Retinal pigment epithelial cell (primary cell): Measurements from ENCODE around the gene MCUB.
A peak's percentile ranks its signal among the peaks of the same experiment; 100 is the strongest.
"Not testable (repeated sequence)": the region's sequence is repeated elsewhere in the genome, so short reads cannot be mapped to it uniquely, and the experiment has no call there.

Experiments
- DNase-seq: peaks from one replicate; pipeline ENCODE4 v3.0.0-alpha.2; 2010; ENCODE audit warnings: low read depth
- H3K4me3 ChIP-seq: 2 replicates; pipeline ENCODE4 v1.5.1; 2011; ENCODE audit warnings: mild to moderate bottlenecking, low read length, control low read depth, moderate library complexity
- TF ChIP-seq, protein P1 (sequence below): conservative IDR thresholded peaks from 2 replicates; pipeline ENCODE4 v1.5.1; 2011; ENCODE audit warnings: low read depth, low read length, control low read depth, inconsistent platforms

The MCUB gene

DNA sequence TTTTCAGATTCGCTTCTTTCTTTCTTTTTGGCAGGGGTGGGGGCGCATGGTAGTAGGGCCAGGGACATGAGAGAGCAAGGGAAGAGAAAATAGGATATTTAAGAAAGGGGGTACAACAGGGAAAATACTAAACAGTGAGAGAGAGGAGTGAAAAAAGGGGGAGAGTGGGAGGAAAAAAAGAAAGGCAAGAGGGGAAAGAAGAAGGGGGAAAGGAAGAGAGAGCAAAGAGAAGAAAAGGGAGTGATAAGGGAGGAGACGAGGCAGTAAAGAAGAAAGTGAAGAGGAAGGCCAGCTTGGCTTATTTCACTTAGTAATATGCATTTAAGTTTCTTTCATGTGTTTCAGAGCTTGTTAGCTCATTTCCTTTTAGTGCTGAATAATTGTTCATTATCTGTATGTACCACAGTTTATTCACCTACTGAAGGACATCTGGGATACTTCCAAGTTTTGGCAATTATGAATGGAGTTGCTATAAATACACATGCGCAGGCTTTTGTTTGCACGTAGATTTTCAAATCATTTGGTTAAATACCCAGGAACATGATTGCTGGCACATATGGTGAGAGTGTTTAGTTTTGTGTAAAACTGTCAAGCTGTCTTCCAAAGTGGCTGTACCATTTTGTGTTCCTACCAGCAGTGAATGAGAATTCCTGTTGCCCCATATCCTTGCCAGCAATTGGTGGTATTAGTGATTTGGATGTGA lies 105.9 kb downstream of the MCUB start:
- TF ChIP-seq, protein P1, sequence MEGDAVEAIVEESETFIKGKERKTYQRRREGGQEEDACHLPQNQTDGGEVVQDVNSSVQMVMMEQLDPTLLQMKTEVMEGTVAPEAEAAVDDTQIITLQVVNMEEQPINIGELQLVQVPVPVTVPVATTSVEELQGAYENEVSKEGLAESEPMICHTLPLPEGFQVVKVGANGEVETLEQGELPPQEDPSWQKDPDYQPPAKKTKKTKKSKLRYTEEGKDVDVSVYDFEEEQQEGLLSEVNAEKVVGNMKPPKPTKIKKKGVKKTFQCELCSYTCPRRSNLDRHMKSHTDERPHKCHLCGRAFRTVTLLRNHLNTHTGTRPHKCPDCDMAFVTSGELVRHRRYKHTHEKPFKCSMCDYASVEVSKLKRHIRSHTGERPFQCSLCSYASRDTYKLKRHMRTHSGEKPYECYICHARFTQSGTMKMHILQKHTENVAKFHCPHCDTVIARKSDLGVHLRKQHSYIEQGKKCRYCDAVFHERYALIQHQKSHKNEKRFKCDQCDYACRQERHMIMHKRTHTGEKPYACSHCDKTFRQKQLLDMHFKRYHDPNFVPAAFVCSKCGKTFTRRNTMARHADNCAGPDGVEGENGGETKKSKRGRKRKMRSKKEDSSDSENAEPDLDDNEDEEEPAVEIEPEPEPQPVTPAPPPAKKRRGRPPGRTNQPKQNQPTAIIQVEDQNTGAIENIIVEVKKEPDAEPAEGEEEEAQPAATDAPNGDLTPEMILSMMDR, result no peak
- H3K4me3 ChIP-seq, result no peak overlapping the region
- DNase-seq, result no peak

DNA sequence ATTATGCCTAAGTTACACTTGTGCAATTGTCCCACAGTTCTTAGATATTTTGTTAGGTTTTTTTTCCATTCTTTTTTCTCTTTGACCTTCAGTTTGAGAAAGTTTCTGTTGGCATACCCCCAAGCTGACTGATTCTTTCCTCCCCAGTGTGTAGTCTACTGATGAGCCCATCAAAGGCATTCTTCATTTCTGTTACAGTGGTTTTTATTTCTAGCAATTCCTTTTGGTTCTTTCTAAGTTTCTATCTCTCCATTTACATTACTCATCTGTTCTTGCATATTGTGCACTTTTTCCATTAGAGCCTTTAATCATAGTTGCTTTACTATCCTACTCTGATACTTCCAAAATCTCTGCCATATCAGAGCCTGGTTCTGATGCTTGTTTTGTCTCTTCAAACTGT lies 111.3 kb downstream of the MCUB start:
- no peak for DNase-seq
- TF ChIP-seq, protein P1, result no peak

DNA sequence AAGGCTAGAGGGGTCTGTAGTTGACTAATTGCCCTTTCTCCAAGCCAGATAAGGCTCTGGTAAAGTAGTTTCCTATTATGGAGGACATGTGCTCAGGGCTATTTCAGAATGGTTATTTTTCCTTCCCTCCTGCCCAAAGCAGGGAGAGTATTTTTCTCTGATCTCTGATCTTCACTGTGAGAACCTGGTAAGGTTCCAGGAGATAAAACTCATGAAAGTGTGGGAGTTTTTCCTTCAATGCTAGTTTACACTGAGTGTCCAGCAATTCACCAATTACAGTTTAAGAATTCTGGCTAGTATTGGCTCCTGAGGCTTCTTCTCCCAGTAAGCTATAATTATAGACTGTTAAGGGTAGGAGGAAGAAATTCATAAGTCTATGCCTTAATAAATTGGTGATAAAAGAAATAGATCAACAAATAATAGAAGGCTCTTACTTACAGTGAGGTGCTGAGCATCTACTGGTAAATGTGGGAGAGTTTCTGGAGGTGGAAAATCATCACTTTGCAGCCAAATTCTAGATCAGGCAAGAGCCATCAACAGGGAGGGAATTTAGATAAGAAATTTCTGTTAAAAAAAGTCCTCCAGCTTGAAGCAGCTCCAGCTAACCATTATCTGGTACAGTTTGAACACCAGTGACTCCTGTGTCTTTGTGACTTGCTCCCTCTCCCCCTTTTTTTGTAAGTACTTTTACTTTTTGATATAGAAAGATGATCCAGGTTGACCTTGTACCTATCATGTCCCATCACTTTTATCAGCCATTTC lies 112.3 kb downstream of the MCUB start:
- TF ChIP-seq, protein P1, result no peak
- no peak overlapping the region for H3K4me3 ChIP-seq
- DNase-seq, result no peak

More for the DNA sequence above, 111.3 kb downstream of the MCUB start:
- no peak overlapping the region for H3K4me3 ChIP-seq

DNA sequence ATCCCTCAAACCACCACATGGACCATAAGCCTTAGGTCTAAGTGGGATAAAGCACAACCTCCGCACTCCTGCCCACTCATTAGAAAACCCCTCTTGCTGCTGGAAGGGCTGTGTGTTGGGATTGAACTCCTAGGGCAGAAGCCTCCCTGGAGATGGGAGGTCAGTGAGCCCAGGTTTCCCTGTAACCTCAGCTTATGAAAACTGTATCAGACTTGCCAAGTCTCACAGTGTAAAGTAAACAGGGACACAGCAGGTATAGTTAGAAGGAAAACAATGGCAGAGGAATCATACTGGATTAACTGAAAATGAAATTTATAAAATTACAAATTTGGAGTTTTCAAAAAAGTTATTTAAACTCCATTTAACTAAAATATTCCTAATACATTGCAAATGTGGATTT lies 113.3 kb downstream of the MCUB start:
- TF ChIP-seq, protein P1, result no peak
- H3K4me3 ChIP-seq, result no peak overlapping the region
- no peak for DNase-seq

DNA sequence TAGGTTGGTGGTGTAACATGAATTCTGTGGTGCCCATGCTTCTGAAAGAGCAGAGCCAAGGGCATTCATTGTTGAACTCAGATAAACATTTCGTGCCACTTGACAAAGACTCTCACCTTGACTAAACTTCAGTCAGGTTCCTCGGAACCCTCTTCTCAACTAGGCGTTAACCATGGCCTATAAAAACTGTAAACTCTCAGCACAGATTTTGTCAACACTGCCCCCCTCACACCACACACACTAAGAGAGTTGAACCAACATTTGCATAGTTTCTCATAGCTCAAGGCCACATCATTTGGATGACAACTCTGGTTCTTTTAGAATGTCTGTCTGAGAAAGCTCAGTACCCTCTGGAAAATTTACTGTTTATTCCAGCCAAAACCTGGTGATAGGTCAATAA lies 115.1 kb downstream of the MCUB start:
- no peak for DNase-seq
- no peak overlapping the region for H3K4me3 ChIP-seq
- TF ChIP-seq, protein P1, result no peak

DNA sequence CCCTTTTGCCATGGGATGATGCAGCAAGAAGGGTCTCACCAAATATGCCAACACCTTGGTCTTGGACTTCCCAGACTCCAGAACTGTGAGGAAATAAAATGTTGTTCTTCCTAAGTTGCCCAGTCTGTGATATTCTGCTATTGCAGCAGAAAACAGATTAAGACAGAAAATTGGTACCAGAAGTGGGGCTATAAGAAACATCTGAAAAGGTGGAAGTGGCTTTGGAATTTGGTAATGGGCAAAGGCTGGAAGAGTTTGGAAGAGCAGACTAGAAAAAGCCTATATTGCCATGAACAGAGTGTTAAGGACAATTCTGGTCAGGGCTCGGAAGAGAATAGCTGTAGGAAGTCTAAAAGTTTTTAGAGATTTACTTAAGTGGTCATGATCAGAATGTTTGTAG lies 115.8 kb downstream of the MCUB start:
- TF ChIP-seq, protein P1, result no peak
- DNase-seq, result no peak
- no peak overlapping the region for H3K4me3 ChIP-seq

DNA sequence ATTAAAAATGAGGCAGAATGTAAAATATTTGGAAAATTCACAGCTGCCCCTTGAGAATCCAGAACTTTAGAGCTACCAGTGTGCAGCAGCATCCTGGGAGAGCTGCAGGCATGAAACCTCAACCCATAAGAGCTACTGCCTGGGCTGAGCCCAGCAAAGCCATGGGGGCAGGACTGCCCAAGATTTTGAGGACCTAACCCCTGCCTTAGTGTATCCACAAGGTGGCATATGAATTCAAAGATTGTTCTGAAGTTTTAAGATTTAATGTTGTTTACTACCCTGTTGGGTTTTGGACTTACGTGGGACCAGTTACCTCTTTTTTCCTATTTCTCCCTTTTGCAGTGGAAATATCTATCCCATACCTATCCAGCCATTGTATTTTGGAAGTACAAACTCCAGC lies 116.8 kb downstream of the MCUB start:
- TF ChIP-seq, protein P1, result peak; percentile 12
- no peak overlapping the region for H3K4me3 ChIP-seq
- DNase-seq, result no peak

DNA sequence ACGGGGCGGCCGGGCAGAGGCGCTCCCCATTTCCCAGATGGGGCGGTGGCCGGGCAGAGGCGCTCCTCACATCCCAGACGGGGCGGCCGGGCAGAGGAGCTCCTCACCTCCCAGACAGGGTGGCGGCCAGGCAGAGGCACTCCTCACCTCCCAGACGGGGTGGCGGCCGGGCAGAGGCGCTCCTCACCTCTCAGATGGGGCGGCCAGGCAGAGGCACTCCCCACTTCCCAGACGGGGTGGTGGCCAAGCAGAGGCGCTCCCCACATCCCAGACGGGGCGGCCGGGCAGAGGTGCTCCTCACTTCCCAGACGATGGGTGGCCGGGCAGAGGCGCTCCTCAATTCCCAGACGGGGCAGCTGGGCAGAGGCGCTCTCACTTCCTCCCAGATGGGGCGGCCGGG lies 118.4 kb downstream of the MCUB start:
- H3K4me3 ChIP-seq, DNase-seq: not testable (repeated sequence)

DNA sequence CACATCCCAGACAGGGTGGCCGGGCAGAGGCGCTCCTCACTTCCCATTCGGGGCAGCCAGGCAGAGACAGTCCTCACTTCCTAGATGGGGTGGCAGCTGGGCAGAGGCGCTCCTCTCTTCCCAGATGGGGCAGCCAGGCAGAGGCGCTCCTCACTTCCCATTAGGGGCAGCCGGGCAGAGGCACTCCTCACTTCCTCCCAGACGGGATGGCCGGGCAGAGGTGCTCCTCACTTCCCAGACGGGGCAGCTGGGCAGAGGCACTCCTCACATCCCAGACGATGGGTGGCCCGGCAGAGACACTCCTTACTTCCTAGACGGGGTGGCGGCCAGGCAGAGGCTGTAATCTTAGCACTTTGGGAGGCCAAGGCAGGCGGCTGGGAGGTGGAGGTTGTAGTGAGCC lies 118.9 kb downstream of the MCUB start:
- not testable (repeated sequence) for H3K4me3 ChIP-seq, DNase-seq
